GM10847 (cell line): ENCODE data around the gene EVPL.

Experiments
- POLR2A ChIP-seq: IDR thresholded peaks from 2 replicates; pipeline ENCODE4 v1.6.1; 2011; ENCODE audit not compliant: insufficient read length; ENCODE audit errors: extremely low read depth

EVPL gene

DNA sequence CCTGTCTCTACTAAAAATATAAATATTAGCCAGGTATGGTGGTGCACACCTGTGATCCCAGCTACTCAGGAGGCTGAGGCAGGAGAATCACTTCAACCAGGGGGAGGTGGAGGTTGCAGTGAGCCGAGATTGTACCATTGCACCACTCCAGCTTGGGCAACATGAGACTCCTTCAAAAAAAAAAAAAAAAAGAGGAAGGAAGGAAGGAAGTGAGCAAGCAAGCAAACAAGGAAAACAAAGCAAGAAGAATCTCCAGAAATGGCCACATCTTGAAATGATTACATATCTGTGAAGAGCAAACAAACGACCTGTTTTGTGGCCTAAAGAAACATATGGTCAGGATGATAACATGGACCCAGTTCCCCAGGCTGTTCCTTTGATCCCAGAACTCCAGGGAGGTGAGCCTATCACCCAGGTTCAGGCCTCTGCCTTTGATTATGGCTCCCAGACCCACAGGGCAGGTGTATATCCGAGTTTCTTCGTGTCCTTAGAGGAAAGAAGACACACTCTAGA, 57.0 kb downstream of the EVPL start:
- no peak for TF ChIP-seq POLR2A

DNA sequence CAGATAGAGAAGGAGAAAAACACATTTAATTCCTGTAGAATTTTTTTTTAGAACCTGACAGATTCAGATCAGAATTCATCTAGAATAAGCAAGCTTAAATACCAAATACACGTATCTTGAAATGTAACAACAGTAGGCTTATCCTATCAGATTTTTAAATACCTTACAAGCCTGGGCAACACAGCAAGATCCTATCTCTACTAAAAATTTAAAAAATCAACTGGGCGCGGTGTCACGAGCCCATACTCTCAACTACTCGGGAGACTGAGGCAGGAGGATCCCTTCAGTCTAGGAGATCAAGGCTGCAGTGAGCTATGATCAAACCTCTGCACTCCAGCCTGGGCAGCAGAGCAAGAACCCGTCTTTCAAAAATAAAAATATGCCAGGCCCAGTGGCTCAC, 61.6 kb downstream of the EVPL start:
- TF ChIP-seq POLR2A, result no peak

DNA sequence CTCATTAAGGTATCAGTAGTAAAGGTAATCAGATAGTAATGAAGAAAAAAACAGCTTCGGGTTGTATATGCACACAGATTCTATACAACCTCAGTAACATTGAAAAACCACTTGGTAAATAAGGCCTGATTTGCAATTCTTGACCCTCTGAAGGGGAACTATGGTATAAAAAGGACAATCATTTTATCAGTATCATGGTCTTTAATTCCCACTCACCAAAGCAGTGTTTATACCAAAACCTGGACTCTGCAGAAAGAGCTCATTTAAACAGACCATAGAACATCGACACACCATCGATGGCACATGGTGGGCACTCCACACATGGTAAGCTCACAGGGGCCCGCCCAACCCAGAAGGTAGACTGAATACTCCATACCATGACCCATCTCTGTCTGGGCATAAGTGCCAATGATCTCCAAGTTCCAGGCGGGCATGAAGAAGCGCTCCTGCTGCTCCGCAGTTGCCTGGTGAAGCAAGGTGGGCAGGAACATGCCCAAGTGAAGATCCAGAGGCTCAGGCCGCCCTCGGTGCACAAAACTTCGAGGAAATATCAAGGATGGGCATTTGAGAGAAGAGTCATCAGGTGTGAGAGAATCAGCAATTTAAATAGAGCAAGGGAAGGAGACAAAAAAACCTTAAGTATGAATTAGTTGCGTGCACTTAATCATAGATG, 67.1 kb downstream of the EVPL start:
- no peak for TF ChIP-seq POLR2A

DNA sequence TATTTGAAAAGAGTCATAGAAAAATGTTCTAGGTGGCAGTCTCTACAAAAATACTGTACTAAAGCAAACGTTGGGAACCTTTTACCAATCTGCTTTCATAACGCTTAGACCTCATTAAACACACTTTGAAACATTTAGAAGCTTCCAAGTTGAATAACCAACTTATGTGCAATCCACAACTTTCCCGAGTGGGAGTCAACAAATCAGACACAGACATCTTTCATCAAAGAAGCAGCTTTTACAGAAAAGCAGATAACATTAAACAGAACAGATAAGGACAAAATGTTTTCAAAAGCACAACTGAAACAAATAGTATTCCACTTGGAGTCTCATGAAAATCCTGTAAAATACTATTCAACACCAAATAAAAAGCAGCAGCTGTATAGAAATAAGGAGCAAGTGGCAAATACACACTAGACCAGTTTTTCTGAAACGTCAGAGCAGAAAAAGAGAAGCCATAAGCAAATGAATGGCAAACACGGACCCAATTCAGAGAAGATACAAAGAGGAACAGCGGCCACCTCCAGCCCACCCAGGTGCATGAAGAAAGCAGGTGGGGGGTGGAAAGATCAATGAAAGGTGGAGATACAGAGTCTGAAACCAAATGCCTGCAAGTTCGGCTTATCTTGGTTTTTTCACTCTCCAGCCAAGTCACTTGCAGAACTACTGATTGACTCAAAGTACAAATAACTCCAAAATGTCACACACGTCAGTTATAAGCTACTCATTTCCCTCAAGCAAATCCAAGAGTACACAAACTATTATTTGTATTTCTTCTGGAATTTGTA, 67.9 kb downstream of the EVPL start:
- no peak for TF ChIP-seq POLR2A
